HepG2 (cell line): ENCODE data around the gene DPH1. TPM values are rescaled to one million over a fixed set of nuclear protein-coding genes. Genes with fewer than 3 reads are reported as not detected.

Experiments
- CHD2 ChIP-seq: IDR thresholded peaks from 2 replicates; pipeline ENCODE4 v1.6.1; 2011; ENCODE audit warnings: low read depth, low read length, improper control_type of control experiment
- ERF ChIP-seq: IDR thresholded peaks from 2 replicates; pipeline ENCODE4 v1.6.1; 2018; ENCODE audit warnings: missing biosample characterization, missing genetic modification reagents
- ETS1 ChIP-seq: sonication (generic); formaldehyde crosslinking; IDR thresholded peaks from 2 replicates; pipeline ENCODE4 v1.4.0; 2020; ENCODE audit warnings: missing genetic modification reagents
- GLMP ChIP-seq: sonication (generic); formaldehyde crosslinking; IDR thresholded peaks from 2 replicates; pipeline ENCODE4 v1.9.0; 2021; ENCODE audit warnings: missing genetic modification reagents, mild to moderate bottlenecking, borderline replicate concordance
- IRF9 ChIP-seq: sonication (generic); formaldehyde crosslinking; IDR thresholded peaks from 2 replicates; pipeline ENCODE4 v1.8.0; 2022; ENCODE audit warnings: missing genetic modification reagents, mild to moderate bottlenecking, borderline replicate concordance
- KAT2B ChIP-seq: fragments of 150-350 bp; IDR thresholded peaks from 2 replicates; pipeline ENCODE4 v1.6.1; 2014; ENCODE audit warnings: low read depth, low read length, borderline replicate concordance
- KLF6 ChIP-seq: IDR thresholded peaks from 2 replicates; pipeline ENCODE4 v1.8.0; 2016; ENCODE audit warnings: missing biosample characterization, missing genetic modification reagents
- MEF2D ChIP-seq: sonication (generic); formaldehyde crosslinking; IDR thresholded peaks from 2 replicates; pipeline ENCODE4 v1.5.1; 2020; ENCODE audit warnings: mild to moderate bottlenecking, missing genetic modification reagents
- NBN ChIP-seq: fragments of 450-650 bp; conservative IDR thresholded peaks from 2 replicates; pipeline ENCODE4 v1.6.1; 2017
- NFE2 ChIP-seq: sonication (generic); formaldehyde crosslinking; IDR thresholded peaks from 2 replicates; pipeline ENCODE4 v1.4.0; 2020; ENCODE audit warnings: missing genetic modification reagents
- SIX1 ChIP-seq: sonication (generic); formaldehyde crosslinking; IDR thresholded peaks from 2 replicates; pipeline ENCODE4 v1.4.0; 2020; ENCODE audit warnings: missing genetic modification reagents, borderline replicate concordance
- SP1 ChIP-seq, 2 experiments: fragments of 450-650 bp in 1 of 2; sonication (generic) in 1 of 2; formaldehyde crosslinking in 1 of 2; IDR thresholded peaks; 2 replicates each; pipeline versions ENCODE4 v1.4.0 to v1.6.1; 2016 to 2020; ENCODE audit warnings: missing genetic modification reagents in 1 of 2
- YY1 ChIP-seq: IDR thresholded peaks from 2 replicates; pipeline ENCODE4 v1.6.1; 2011; ENCODE audit warnings: low read length, low read depth, moderate library complexity, mild to moderate bottlenecking; ENCODE audit not compliant: insufficient read depth, insufficient replicate concordance
- ZNF263 ChIP-seq: sonication (generic); formaldehyde crosslinking; IDR thresholded peaks from 2 replicates; pipeline ENCODE4 v1.4.0; 2020; ENCODE audit warnings: missing genetic modification reagents
- ZNF274 ChIP-seq: sonication (generic); formaldehyde crosslinking; IDR thresholded peaks from 2 replicates; pipeline ENCODE4 v1.5.1; 2020; ENCODE audit warnings: mild to moderate bottlenecking, missing genetic modification reagents
- ZNF670 ChIP-seq: sonication (generic); formaldehyde crosslinking; IDR thresholded peaks from 2 replicates; pipeline ENCODE4 v1.8.0; 2022; ENCODE audit warnings: mild to moderate bottlenecking, missing genetic modification reagents, borderline replicate concordance
- ZNF724P ChIP-seq: sonication (generic); formaldehyde crosslinking; IDR thresholded peaks from 2 replicates; pipeline ENCODE4 v1.8.0; 2022; ENCODE audit warnings: missing genetic modification reagents, borderline replicate concordance
- ZNF768 ChIP-seq: sonication (generic); formaldehyde crosslinking; IDR thresholded peaks from 2 replicates; pipeline ENCODE4 v1.4.0; 2020; ENCODE audit warnings: missing genetic modification reagents
- ZNF841 ChIP-seq: sonication (generic); formaldehyde crosslinking; IDR thresholded peaks from 2 replicates; pipeline ENCODE4 v1.8.1; 2023; ENCODE audit warnings: missing genetic modification reagents, borderline replicate concordance
- polyA plus RNA-seq, 8 experiments: library from polyadenylated mRNA; depleted of rRNA in 3 of 8; stranded (reverse) in 7 of 8; unstranded in 1 of 8; fragments of >200 nt; fragmentation: Illumina TruSeq in 4 of 8; extraction: Trizol in 4 of 8; gene quantifications; 2 replicates each; pipeline versions ENCODE4 v1.2.1 to v1.2.3, GENCODE V29; 2011 to 2016; ENCODE audit warnings: low read depth in 4 of 8, missing spikeins in 1 of 8, mixed read lengths in 1 of 8; ENCODE audit not compliant: insufficient read depth in 1 of 8
- total RNA-seq, 5 experiments: library from RNA; depleted of rRNA; stranded (reverse); fragments of >200 nt; fragmentation: Illumina TruSeq; extraction: Trizol; gene quantifications; 2 replicates each; pipeline ENCODE4 v1.2.3, GENCODE V29; 2016; ENCODE audit warnings: low read depth in 1 of 5
- TF ChIP-seq, protein P1 (sequence below): sonication (generic); formaldehyde crosslinking; IDR thresholded peaks from 2 replicates; pipeline ENCODE4 v1.4.0; 2020; ENCODE audit warnings: missing genetic modification reagents
- TF ChIP-seq, protein P2 (sequence below): IDR thresholded peaks from 2 replicates; pipeline ENCODE4 v1.6.1; 2016; ENCODE audit warnings: low read depth, control low read depth
- TF ChIP-seq, protein P3 (sequence below): sonication (generic); formaldehyde crosslinking; IDR thresholded peaks from 2 replicates; pipeline ENCODE4 v1.5.0; 2020; ENCODE audit warnings: mild to moderate bottlenecking, missing genetic modification reagents, borderline replicate concordance

DPH1 gene
- total and polyA plus RNA-seq, 2 of the 13 experiments (the other 11 are each of a cell fraction or from before 2014, with no cell fraction given) = 25.3 to 42.8 TPM

GRCh38 chr17:1997927-1998742 is 31.8 kb upstream of the DPH1 start (continued):
- no peak for TF ChIP-seq GLMP (CRISPR knock-in tag)
- 0 out of 2 replicates have a peak, but pooled peaks have one; percentile 4 for TF ChIP-seq ZNF263 (CRISPR knock-in tag)
- no peak for TF ChIP-seq NBN
- TF ChIP-seq ERF (CRISPR knock-in tag) = peak; percentile 35; the same call in 1 of the 2 replicates
- no peak for TF ChIP-seq SP1 (IDR thresholded peaks at IDR 0.05)
- TF ChIP-seq SP1 (CRISPR knock-in tag; IDR thresholded peaks at IDR 0.05) = no peak
- no peak for TF ChIP-seq SIX1 (CRISPR knock-in tag)
- no peak for TF ChIP-seq ZNF670 (CRISPR knock-in tag)
- TF ChIP-seq ZNF841 = no peak
- peak; percentile 33; the same call in 1 of the 2 replicates for TF ChIP-seq MEF2D
- no peak; the same call in 1 of the 2 replicates for TF ChIP-seq KAT2B
- 0 out of 2 replicates have a peak, but pooled peaks have one; percentile 37 for TF ChIP-seq KLF6 (CRISPR knock-in tag)
- TF ChIP-seq, protein P1, sequence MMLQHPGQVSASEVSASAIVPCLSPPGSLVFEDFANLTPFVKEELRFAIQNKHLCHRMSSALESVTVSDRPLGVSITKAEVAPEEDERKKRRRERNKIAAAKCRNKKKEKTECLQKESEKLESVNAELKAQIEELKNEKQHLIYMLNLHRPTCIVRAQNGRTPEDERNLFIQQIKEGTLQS = peak; percentile 13; the same call in 1 of the 2 replicates
- no peak for TF ChIP-seq NFE2 (CRISPR knock-in tag)
- TF ChIP-seq, protein P2, sequence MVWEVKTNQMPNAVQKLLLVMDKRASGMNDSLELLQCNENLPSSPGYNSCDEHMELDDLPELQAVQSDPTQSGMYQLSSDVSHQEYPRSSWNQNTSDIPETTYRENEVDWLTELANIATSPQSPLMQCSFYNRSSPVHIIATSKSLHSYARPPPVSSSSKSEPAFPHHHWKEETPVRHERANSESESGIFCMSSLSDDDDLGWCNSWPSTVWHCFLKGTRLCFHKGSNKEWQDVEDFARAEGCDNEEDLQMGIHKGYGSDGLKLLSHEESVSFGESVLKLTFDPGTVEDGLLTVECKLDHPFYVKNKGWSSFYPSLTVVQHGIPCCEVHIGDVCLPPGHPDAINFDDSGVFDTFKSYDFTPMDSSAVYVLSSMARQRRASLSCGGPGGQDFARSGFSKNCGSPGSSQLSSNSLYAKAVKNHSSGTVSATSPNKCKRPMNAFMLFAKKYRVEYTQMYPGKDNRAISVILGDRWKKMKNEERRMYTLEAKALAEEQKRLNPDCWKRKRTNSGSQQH (CRISPR knock-in tag) = no peak
- TF ChIP-seq, protein P3, sequence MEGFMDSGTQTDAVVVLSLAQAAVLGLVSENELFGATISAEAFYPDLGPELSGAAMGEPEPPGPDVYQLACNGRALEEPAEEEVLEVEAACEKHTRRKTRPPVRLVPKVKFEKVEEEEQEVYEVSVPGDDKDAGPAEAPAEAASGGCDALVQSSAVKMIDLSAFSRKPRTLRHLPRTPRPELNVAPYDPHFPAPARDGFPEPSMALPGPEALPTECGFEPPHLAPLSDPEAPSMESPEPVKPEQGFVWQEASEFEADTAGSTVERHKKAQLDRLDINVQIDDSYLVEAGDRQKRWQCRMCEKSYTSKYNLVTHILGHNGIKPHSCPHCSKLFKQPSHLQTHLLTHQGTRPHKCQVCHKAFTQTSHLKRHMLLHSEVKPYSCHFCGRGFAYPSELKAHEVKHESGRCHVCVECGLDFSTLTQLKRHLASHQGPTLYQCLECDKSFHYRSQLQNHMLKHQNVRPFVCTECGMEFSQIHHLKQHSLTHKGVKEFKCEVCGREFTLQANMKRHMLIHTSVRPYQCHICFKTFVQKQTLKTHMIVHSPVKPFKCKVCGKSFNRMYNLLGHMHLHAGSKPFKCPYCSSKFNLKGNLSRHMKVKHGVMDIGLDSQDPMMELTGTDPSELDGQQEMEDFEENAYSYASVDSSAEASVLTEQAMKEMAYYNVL (CRISPR knock-in tag) = no peak
- TF ChIP-seq ZNF768 = no peak
- TF ChIP-seq ETS1 (CRISPR knock-in tag) = no peak
- TF ChIP-seq IRF9 (CRISPR knock-in tag) = peak; percentile 48; the same call in 1 of the 2 replicates
- no peak for TF ChIP-seq ZNF724P
- TF ChIP-seq ZNF274 (CRISPR knock-in tag) = no peak
- TF ChIP-seq YY1 = peak; percentile 33
- TF ChIP-seq CHD2 = peak; percentile 67
